ENCODE measurements around the gene TMEM131L.

Gene TMEM131L

DNA sequence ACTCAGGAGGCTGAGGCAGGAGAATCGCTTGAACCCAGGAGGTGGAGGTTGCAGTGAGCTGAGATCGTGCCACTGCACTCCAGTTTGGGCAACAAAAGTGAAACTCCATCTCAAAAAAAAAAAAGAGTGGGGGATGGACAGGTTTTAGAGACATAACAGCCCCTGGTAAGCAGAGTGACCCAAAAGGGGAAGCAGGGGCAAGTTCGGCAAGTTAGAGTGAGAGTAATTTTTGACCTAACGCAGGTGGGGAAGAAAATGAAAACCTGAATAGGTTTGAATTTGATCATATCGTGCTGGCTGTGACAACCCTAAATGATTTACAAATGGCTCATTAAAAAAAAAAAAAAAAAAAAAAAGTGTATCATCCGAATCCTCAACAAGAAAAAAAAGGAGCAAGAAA, 25.7 kb upstream of the TMEM131L start:
- H4K20me1 ChIP-seq (ENCODE audit: insufficient read depth, low read length): no peaks in the 10 kb centered on the region
- no peaks in the 10 kb centered on the region for H3K79me2 ChIP-seq (ENCODE audit: low read length)
- H3K27me3 ChIP-seq (ENCODE audit: low read depth, low read length): no peaks in the 10 kb centered on the region
- H3K27ac ChIP-seq (ENCODE audit: low read length): peak overlapping the region; percentile 87
- H3K9me3 ChIP-seq (ENCODE audit: insufficient read depth, low read length): no peaks in the 10 kb centered on the region
- no peak overlapping the region for H2AFZ ChIP-seq (ENCODE audit: low read depth, low read length)
- H3K9ac ChIP-seq (ENCODE audit: low read length): peak overlapping the region; percentile 74
- TF ChIP-seq, protein P1, sequence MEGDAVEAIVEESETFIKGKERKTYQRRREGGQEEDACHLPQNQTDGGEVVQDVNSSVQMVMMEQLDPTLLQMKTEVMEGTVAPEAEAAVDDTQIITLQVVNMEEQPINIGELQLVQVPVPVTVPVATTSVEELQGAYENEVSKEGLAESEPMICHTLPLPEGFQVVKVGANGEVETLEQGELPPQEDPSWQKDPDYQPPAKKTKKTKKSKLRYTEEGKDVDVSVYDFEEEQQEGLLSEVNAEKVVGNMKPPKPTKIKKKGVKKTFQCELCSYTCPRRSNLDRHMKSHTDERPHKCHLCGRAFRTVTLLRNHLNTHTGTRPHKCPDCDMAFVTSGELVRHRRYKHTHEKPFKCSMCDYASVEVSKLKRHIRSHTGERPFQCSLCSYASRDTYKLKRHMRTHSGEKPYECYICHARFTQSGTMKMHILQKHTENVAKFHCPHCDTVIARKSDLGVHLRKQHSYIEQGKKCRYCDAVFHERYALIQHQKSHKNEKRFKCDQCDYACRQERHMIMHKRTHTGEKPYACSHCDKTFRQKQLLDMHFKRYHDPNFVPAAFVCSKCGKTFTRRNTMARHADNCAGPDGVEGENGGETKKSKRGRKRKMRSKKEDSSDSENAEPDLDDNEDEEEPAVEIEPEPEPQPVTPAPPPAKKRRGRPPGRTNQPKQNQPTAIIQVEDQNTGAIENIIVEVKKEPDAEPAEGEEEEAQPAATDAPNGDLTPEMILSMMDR (IDR thresholded peaks at IDR 0.05; ENCODE audit: low read depth, low read length): no peak
- no peak for TF ChIP-seq EZH2phosphoT487 (IDR thresholded peaks at IDR 0.05; ENCODE audit: low read depth)
- H3K4me3 ChIP-seq (ENCODE audit: low read length): peak overlapping the region; percentile 73
- peak overlapping the region; percentile 92 for H3K4me2 ChIP-seq (ENCODE audit: low read length)
- H3K4me1 ChIP-seq (ENCODE audit: low read length): peaks cover 43% of the 10 kb centered on the region
- no peaks in the 10 kb centered on the region for H3K36me3 ChIP-seq (replicated peaks; ENCODE audit: low read depth, low read length)

DNA sequence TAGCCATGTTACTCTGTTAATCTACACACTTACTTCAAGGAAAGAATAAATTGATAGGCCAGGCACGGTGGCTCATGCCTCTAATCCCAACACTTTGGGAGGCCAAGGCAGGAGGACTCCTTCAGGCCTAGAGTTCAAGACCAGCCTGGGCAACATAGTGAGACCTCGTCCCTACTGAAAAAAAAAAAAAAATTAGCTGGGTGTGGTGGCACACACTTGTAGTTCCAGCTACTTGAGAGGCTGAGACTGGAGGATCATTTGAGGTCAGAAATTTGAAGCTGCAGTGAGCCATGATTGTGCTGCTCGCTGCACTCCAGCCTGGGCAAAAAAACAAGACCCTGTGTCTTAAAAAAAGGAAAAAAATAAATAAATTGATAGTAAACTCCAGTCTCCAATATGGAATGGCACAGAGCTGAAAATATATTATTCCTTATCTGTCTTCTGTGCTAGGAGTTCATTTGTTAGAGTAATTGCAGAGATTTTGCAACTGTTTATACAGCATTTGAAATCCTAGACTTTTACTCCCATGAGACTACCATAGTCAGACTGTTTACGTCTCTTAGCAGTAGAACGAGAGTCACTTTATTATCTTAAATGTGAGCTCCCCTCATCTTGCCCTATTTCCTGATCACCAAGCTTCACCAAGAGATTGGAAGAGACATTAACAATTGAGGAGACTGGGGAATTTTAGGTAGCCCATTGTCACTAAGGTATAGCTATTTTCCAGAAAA, 18.8 kb upstream of the TMEM131L start:
- Histone ChIP-seq H3K27me3 (ENCODE audit: low read depth, low read length) (0 out of 2 replicates have a peak, but pooled peaks cover 7% of the 10 kb centered on the region), H2AFZ (ENCODE audit: low read depth, low read length) (no peak overlapping the region), H3K4me2 (ENCODE audit: low read length) (no peak overlapping the region), H3K9ac (ENCODE audit: low read length) (no peak overlapping the region), H3K9me3 (ENCODE audit: insufficient read depth, low read length) (no peaks in the 10 kb centered on the region), H3K4me3 (ENCODE audit: low read length) (no peak overlapping the region), H3K36me3 (replicated peaks; ENCODE audit: low read depth, low read length) (no peaks in the 10 kb centered on the region), H4K20me1 (ENCODE audit: insufficient read depth, low read length) (no peaks in the 10 kb centered on the region), H3K4me1 (ENCODE audit: low read length) (peaks cover 10% of the 10 kb centered on the region), H3K79me2 (ENCODE audit: low read length) (no peaks in the 10 kb centered on the region), H3K27ac (ENCODE audit: low read length) (no peak overlapping the region)
- TF ChIP-seq, protein P1 (IDR thresholded peaks at IDR 0.05; ENCODE audit: low read depth, low read length): no peak
- no peak for TF ChIP-seq EZH2phosphoT487 (IDR thresholded peaks at IDR 0.05; ENCODE audit: low read depth)

DNA sequence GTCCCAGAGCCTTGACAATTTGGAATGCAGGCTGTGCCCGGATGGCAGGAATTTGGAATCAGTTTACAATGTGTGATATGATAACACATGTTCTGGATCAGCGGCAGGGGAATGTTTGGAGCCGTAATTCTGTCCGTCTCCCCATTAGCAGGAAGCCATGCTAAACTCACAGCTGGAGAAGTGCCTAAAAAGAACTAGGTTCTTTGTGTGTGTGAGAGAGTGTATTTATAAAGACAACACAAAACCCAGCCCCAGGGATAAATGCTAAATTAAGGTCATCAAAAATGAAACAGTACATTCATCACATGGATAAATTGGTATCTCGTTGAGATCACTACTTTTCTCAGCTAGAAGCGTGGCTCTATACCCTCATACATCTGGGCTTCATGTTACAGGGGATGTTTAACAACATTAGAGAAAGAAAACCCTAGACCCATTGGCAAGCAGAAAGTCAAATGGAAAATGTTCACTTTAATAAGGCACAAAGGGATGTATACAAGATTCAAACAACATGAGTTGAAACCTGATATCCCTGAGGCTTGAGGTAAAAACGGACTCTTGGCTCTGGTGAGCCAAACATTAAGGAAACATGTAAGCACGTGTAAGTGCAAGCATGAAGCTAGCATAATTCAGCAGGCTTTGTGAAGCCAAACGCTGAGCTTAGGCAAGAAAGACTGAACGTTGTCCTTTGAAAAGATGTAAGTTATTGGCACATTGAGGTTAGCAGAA, 18.0 kb upstream of the TMEM131L start:
- H3K27ac ChIP-seq (ENCODE audit: low read length): no peak overlapping the region
- H3K9me3 ChIP-seq (ENCODE audit: insufficient read depth, low read length): no peaks in the 10 kb centered on the region
- H3K27me3 ChIP-seq (ENCODE audit: low read depth, low read length): 0 out of 2 replicates have a peak, but pooled peaks cover 7% of the 10 kb centered on the region
- no peaks in the 10 kb centered on the region for H4K20me1 ChIP-seq (ENCODE audit: insufficient read depth, low read length)
- no peaks in the 10 kb centered on the region for H3K79me2 ChIP-seq (ENCODE audit: low read length)
- no peaks in the 10 kb centered on the region for H3K36me3 ChIP-seq (replicated peaks; ENCODE audit: low read depth, low read length)
- no peak overlapping the region for H2AFZ ChIP-seq (ENCODE audit: low read depth, low read length)
- no peak overlapping the region for H3K4me3 ChIP-seq (ENCODE audit: low read length)
- peaks cover 10% of the 10 kb centered on the region for H3K4me1 ChIP-seq (ENCODE audit: low read length)
- H3K9ac ChIP-seq (ENCODE audit: low read length): no peak overlapping the region
- no peak overlapping the region for H3K4me2 ChIP-seq (ENCODE audit: low read length)
- no peak for TF ChIP-seq EZH2phosphoT487 (IDR thresholded peaks at IDR 0.05; ENCODE audit: low read depth)
- TF ChIP-seq, protein P1 (IDR thresholded peaks at IDR 0.05; ENCODE audit: low read depth, low read length): no peak

DNA sequence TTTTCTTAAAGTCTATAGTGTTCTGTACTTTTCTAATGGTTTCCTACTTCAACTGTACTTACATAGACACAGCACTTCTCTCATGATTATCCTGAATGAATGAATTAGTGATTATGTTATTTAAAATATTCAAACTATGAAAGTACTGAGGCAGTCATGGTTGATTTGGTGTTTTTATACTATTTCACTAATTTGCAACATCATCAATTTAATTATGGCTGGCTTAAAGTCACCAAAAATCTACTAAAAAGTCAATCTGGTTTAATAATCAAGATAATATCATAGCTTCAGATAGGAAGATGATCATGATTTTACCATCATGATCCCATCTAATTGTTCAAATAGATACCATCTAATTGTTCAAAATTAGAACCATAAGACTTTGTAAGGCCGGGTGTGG, 16.8 kb upstream of the TMEM131L start:
- H3K9ac ChIP-seq (ENCODE audit: low read length): no peak overlapping the region
- peaks cover 10% of the 10 kb centered on the region for H3K4me1 ChIP-seq (ENCODE audit: low read length)
- TF ChIP-seq, protein P1 (IDR thresholded peaks at IDR 0.05; ENCODE audit: low read depth, low read length): no peak
- no peak for TF ChIP-seq EZH2phosphoT487 (IDR thresholded peaks at IDR 0.05; ENCODE audit: low read depth)
- no peak overlapping the region for H3K4me3 ChIP-seq (ENCODE audit: low read length)
- H3K9me3 ChIP-seq (ENCODE audit: insufficient read depth, low read length): no peaks in the 10 kb centered on the region
- H3K36me3 ChIP-seq (replicated peaks; ENCODE audit: low read depth, low read length): no peaks in the 10 kb centered on the region
- no peaks in the 10 kb centered on the region for H4K20me1 ChIP-seq (ENCODE audit: insufficient read depth, low read length)
- no peak overlapping the region for H3K4me2 ChIP-seq (ENCODE audit: low read length)
- no peaks in the 10 kb centered on the region for H3K79me2 ChIP-seq (ENCODE audit: low read length)
- no peak overlapping the region for H2AFZ ChIP-seq (ENCODE audit: low read depth, low read length)
- no peak overlapping the region for H3K27ac ChIP-seq (ENCODE audit: low read length)
- H3K27me3 ChIP-seq (ENCODE audit: low read depth, low read length): 0 out of 2 replicates have a peak, but pooled peaks cover 7% of the 10 kb centered on the region
